GM10248 (cell line): ENCODE results near the gene CACNA1C.

Experiments
- CTCF ChIA-PET: fragments of 300-600 bp; sonication (Branson Sonifier 250); formaldehyde crosslinking; extraction: SDS; loops from one replicate; lab custom pipeline; 2021; ENCODE audit warnings: antibody characterized with exemption; lab: Yijun Ruan, JAX
- POLR2A ChIA-PET: fragments of 350-650 bp; sonication (Branson Sonifier 250); formaldehyde crosslinking; extraction: SDS; loops from one replicate; lab custom pipeline; 2020; ENCODE audit warnings: antibody characterized with exemption; lab: Yijun Ruan, JAX
- DNase-seq: peaks from one replicate; pipeline ENCODE4 v3.0.0; 2012; ENCODE audit errors: extremely low spot score
- TF ChIP-seq, protein P1 (sequence below): IDR thresholded peaks from 2 replicates; pipeline ENCODE4 v1.5.1; 2012; ENCODE audit warnings: mild to moderate bottlenecking, low read depth; ENCODE audit errors: extremely low read depth, missing control alignments, control extremely low read depth

The CACNA1C gene

DNA sequence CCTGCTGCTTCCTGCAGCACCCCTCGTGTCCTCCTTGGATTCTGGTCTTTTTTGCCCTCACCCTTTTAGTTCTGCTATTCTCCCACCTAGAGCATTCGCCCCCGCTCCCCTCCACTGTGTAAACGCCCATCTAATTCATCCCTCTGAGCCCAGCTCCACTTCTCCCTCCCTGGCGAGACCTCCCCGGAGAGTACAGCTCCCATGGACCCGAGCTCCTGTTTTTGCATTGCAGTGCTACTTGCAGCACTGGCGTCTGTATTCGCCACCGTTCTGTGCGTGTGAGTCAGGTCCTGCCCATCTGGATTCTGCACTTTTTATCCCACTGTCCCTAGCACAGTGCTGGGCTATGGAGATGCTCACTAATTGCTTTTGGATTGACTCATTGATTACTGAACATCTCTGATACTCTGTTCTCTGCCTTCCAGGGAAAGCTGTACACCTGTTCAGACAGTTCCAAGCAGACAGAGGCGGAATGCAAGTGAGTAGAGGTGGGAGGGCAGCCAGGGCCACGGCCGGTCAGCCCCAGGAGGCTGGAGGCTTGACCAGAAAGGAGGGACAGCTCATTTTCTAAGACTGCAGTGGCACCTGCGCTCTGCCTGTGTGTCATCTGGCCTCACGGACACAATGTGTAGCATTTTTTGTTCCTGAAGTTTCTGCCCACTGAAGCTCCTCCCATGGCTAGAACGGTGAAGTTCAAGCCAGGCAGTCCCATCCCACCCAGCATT is 553.6 kb downstream of the CACNA1C start:
- POLR2A ChIA-PET: no interaction called here
- CTCF ChIA-PET: no interaction called here
- TF ChIP-seq, protein P1, sequence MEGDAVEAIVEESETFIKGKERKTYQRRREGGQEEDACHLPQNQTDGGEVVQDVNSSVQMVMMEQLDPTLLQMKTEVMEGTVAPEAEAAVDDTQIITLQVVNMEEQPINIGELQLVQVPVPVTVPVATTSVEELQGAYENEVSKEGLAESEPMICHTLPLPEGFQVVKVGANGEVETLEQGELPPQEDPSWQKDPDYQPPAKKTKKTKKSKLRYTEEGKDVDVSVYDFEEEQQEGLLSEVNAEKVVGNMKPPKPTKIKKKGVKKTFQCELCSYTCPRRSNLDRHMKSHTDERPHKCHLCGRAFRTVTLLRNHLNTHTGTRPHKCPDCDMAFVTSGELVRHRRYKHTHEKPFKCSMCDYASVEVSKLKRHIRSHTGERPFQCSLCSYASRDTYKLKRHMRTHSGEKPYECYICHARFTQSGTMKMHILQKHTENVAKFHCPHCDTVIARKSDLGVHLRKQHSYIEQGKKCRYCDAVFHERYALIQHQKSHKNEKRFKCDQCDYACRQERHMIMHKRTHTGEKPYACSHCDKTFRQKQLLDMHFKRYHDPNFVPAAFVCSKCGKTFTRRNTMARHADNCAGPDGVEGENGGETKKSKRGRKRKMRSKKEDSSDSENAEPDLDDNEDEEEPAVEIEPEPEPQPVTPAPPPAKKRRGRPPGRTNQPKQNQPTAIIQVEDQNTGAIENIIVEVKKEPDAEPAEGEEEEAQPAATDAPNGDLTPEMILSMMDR: no peak

DNA sequence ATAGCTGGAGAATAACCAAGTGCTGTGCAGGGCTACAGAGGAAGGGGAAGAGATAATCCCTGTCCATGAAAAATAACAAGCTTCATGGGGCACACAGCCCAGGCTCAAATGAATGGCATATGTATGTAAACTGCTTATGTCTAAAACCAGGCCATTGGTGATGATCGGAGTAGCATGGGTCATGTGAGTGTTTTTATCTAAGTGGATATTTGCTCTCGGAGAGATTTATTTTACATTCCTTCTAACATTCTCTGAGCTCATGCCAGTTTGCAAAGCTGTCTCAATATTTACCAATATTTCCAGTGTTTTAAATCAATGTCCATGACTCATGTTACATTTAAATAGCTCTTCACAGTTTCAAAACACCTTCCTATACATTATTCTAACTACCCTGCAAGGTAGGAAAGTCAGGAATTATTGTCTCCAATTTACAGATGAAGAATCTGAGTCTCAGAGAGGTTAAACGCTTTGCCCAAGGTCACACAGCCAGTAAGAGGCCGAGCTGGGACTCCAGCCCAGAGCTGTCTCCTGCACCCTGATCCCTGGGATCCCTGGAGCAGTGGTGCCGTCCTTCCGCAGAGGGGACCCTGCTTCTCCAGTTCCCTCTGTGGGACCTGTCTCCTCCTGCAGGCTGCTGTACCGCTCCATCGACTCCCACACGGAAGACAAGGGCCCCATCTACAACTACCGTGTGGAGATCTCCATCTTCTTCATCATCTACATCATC is 555.3 kb downstream of the CACNA1C start:
- ChIA-PET CTCF (interaction anchor here (0.7 to 2.2 kb wide), 2 partner anchors 9 to 23 kb away, joined by 3 to 7 read pairs; no protein-coding TSS in a partner anchor), POLR2A (no interaction called here)
- DNase-seq: no peak
- TF ChIP-seq, protein P1: no peak

More for the DNA sequence above, 553.6 kb downstream of the CACNA1C start:
- DNase-seq: no peak

DNA sequence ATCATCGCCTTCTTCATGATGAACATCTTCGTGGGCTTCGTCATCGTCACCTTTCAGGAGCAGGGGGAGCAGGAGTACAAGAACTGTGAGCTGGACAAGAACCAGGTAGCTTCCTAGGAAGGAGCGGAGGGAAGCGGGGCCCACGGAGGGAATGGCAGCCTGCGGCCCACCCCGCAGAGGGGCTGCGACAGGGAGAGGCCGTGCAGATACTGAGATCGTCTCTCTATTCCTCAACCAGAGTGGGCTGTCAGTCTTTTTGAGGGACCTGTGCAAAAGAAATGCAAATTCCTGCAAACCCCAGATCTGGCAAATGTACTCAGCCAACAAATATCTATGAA is 555.8 kb downstream of the CACNA1C start:
- no peak for DNase-seq
- TF ChIP-seq, protein P1: no peak
- ChIA-PET CTCF (interaction anchor here (0.7 to 2.2 kb wide), 2 partner anchors 9 to 23 kb away, joined by 3 to 7 read pairs; no protein-coding TSS in a partner anchor), POLR2A (no interaction called here)

DNA sequence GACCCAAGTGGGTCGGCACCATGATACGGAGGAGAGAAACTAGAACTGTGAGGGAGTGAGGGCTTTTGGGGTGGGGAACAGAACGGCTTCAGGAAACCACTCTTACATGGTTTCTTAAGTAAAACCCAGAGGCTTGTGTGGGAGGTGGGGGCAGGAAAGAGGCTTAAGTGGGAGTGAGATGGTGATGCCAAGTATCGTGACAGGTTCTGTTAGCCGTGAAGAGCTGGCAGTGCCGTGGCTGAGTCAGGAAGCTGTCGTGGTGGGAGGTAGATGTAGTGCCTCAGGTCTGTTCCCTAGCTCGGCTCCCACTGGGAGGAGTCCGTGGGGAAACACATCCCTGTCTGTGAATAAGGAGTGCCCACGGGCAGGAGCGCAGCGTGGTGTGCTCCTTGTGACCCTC is 556.2 kb downstream of the CACNA1C start:
- CTCF ChIA-PET: interaction anchor here (2.2 kb wide), 1 partner anchor 8 kb away, joined by 7 read pairs; no protein-coding TSS in a partner anchor

DNA sequence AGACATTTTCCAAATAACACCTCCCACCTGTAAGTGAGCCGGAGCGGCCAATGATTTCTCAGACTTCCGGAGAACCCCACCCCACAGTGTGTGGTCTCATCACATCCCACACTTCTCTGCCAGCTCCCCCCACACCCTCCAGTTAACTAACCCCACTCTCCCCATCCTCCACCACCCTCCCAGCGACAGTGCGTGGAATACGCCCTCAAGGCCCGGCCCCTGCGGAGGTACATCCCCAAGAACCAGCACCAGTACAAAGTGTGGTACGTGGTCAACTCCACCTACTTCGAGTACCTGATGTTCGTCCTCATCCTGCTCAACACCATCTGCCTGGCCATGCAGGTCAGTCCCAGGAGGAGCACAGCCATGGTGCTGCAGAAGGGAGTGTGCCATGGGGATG is 557.6 kb downstream of the CACNA1C start:
- TF ChIP-seq, protein P1: no peak
- ChIA-PET CTCF (no interaction called here), POLR2A (no interaction called here)
- no peak for DNase-seq

More for the DNA sequence above, 556.2 kb downstream of the CACNA1C start:
- no peak for DNase-seq
- POLR2A ChIA-PET: no interaction called here
- TF ChIP-seq, protein P1: no peak

DNA sequence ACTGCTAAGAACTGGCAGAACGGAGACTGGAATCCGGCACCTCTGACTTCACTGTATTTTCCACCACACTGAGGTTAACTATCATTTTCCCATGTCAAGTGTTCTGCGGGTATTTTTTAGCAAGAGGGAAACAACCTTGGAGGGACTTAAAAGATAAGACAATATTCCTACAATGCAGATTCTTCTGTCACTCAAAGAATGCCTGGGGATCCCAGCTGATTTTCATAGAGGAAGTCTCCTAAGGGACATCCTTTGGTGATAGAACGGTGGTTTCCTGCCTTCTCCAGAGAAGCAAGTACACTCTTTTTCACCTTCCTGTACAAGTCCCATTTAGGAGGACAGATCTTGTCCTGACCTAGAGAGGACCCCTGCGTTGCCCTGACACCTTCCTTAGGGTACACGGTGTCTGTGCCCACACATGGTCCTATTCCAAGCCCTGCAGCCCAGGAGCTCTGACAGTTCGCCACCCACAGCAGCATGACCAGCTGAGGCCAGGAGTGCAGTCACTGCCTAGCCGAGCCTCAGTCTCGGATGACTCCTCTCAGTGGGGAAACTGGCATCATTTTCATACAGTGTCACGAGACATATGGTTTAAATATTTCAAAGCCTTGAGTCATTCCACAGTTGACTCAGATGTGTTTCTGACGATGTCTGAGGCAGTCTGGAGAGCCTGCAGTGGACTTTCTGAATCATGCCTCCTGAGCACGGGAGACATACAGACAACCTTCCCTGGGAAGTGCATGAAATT is 560.7 kb downstream of the CACNA1C start:
- TF ChIP-seq, protein P1: no peak
- DNase-seq: no peak
- ChIA-PET CTCF (no interaction called here), POLR2A (no interaction called here)
